H9 (cell line): ENCODE results near the gene PLCB1. TPM values are rescaled to one million over a fixed set of nuclear protein-coding genes. Genes with fewer than 3 reads are reported as not detected.

Experiments
- DNase-seq: peaks from one replicate; pipeline ENCODE4 v3.0.0-alpha.2; 2017
- H2AFZ ChIP-seq: one replicate; pipeline ENCODE4 v1.6.1; 2013; ENCODE audit warnings: mild to moderate bottlenecking, low read length, control low read depth, moderate library complexity
- H2AK5ac ChIP-seq: 2 replicates; pipeline ENCODE4 v1.6.1; 2013; ENCODE audit warnings: low read length, control low read depth, mixed read lengths; ENCODE audit not compliant: insufficient read length
- H2BK120ac ChIP-seq: one replicate; pipeline ENCODE4 v1.6.1; 2013; ENCODE audit warnings: low read depth, mild to moderate bottlenecking, low read length, control low read depth, inconsistent platforms; ENCODE audit not compliant: poor library complexity, severe bottlenecking
- H2BK12ac ChIP-seq: 2 replicates; pipeline ENCODE4 v1.6.1; 2013; ENCODE audit warnings: low read length, control low read depth, mixed read lengths, low read depth; ENCODE audit not compliant: insufficient read length
- H2BK15ac ChIP-seq: 2 replicates; pipeline ENCODE4 v1.6.1; 2013; ENCODE audit warnings: low read depth, low read length, control low read depth
- H2BK20ac ChIP-seq: one replicate; pipeline ENCODE4 v1.6.1; 2013; ENCODE audit warnings: low read depth, mild to moderate bottlenecking, low read length, control low read depth, inconsistent platforms; ENCODE audit not compliant: poor library complexity, severe bottlenecking
- H2BK5ac ChIP-seq: 2 replicates; pipeline ENCODE4 v1.6.1; 2013; ENCODE audit warnings: low read length, control low read depth, mixed read lengths; ENCODE audit not compliant: insufficient read length
- H3K14ac ChIP-seq: 2 replicates; pipeline ENCODE4 v1.6.1; 2013; ENCODE audit warnings: low read length, control low read depth; ENCODE audit not compliant: insufficient read depth
- H3K18ac ChIP-seq: 2 replicates; pipeline ENCODE4 v1.6.1; 2013; ENCODE audit warnings: low read depth, mild to moderate bottlenecking, mixed read lengths, low read length, control low read depth; ENCODE audit not compliant: insufficient read length
- H3K23ac ChIP-seq: 2 replicates; pipeline ENCODE4 v1.6.1; 2013; ENCODE audit warnings: low read length, control low read depth, mixed read lengths, low read depth; ENCODE audit not compliant: insufficient read length
- H3K23me2 ChIP-seq: 2 replicates; pipeline ENCODE4 v1.6.1; 2013; ENCODE audit warnings: low read depth, mild to moderate bottlenecking, mixed read lengths, low read length, control low read depth; ENCODE audit not compliant: insufficient read length, poor library complexity, severe bottlenecking
- H3K27ac ChIP-seq: 2 replicates; pipeline ENCODE4 v1.5.1; 2013; ENCODE audit warnings: low read length, control low read depth, mixed read lengths, low read depth; ENCODE audit not compliant: insufficient read length
- H3K27me3 ChIP-seq: 2 replicates; pipeline ENCODE4 v1.6.1; 2013; ENCODE audit warnings: low read length, control low read depth, inconsistent platforms; ENCODE audit not compliant: insufficient read depth
- H3K4ac ChIP-seq: 2 replicates; pipeline ENCODE4 v1.6.1; 2013; ENCODE audit warnings: low read depth, mild to moderate bottlenecking, control low read depth, inconsistent platforms, low read length, moderate library complexity
- H3K4me1 ChIP-seq: 2 replicates; pipeline ENCODE4 v1.6.1; 2013; ENCODE audit warnings: low read length, control low read depth, inconsistent platforms; ENCODE audit not compliant: insufficient read depth
- H3K4me2 ChIP-seq: 2 replicates; pipeline ENCODE4 v1.6.1; 2013; ENCODE audit warnings: low read length, control low read depth, mixed read lengths; ENCODE audit not compliant: insufficient read length, insufficient read depth
- H3K56ac ChIP-seq: 2 replicates; pipeline ENCODE4 v1.6.1; 2013; ENCODE audit warnings: low read depth, mild to moderate bottlenecking, mixed read lengths, low read length, control low read depth; ENCODE audit not compliant: insufficient read length
- H3K79me1 ChIP-seq: 2 replicates; pipeline ENCODE4 v1.6.1; 2013; ENCODE audit warnings: low read depth, mild to moderate bottlenecking, moderate library complexity, low read length, control low read depth, inconsistent platforms; ENCODE audit not compliant: insufficient read depth, poor library complexity, severe bottlenecking
- H3K79me2 ChIP-seq: 2 replicates; pipeline ENCODE4 v1.6.1; 2013; ENCODE audit warnings: low read length, control low read depth, inconsistent platforms; ENCODE audit not compliant: insufficient read depth
- H3K9ac ChIP-seq: 2 replicates; pipeline ENCODE4 v1.6.1; 2013; ENCODE audit warnings: low read length, control low read depth, mixed read lengths; ENCODE audit not compliant: insufficient read length; ENCODE audit errors: extremely low read depth
- H3K9me3 ChIP-seq: one replicate; pipeline ENCODE4 v1.6.1; 2013; ENCODE audit warnings: low read depth, low read length, inconsistent platforms; ENCODE audit not compliant: control insufficient read depth
- H3T11ph ChIP-seq: one replicate; pipeline ENCODE4 v1.6.1; 2013; ENCODE audit warnings: mild to moderate bottlenecking, low read length, control low read depth, inconsistent platforms
- H4K20me1 ChIP-seq: one replicate; pipeline ENCODE4 v1.6.1; 2013; ENCODE audit not compliant: control insufficient read depth, insufficient read length, insufficient read depth
- H4K5ac ChIP-seq: 2 replicates; pipeline ENCODE4 v1.6.1; 2013; ENCODE audit warnings: low read depth, mild to moderate bottlenecking, mixed read lengths, low read length, control low read depth; ENCODE audit not compliant: insufficient read length
- H4K8ac ChIP-seq: replicated peaks from 2 replicates; pipeline ENCODE4 v1.6.1; 2013; ENCODE audit warnings: low read length, control low read depth, mixed read lengths, low read depth; ENCODE audit not compliant: insufficient read length
- H4K91ac ChIP-seq: 2 replicates; pipeline ENCODE4 v1.6.1; 2013; ENCODE audit warnings: low read depth, mild to moderate bottlenecking, moderate library complexity, mixed read lengths, low read length, control low read depth; ENCODE audit not compliant: insufficient read length
- H3K27ac Mint-ChIP-seq, 3 experiments: 2 replicates in 2 of 3; 3 replicates in 1 of 3; pipeline ENCODE4 v1.8.0; 2020 to 2021; ENCODE audit warnings: mixed read lengths in 3 of 3, mild to moderate bottlenecking in 1 of 3, moderate library complexity in 1 of 3
- H3K27me3 Mint-ChIP-seq: 2 replicates; pipeline ENCODE4 v1.8.0; 2021; ENCODE audit warnings: low read depth, mild to moderate bottlenecking, moderate library complexity, mixed read lengths
- H3K36me3 Mint-ChIP-seq, 3 experiments: 2 replicates in 2 of 3; 3 replicates in 1 of 3; pipeline ENCODE4 v1.8.0; 2020 to 2021; ENCODE audit warnings: low read depth in 3 of 3, mixed read lengths in 3 of 3; ENCODE audit not compliant: insufficient read depth in 1 of 3
- H3K4me1 Mint-ChIP-seq, 2 experiments: 2 replicates each; pipeline ENCODE4 v1.8.0; 2020; ENCODE audit warnings: mixed read lengths in 2 of 2
- H3K4me3 Mint-ChIP-seq, 2 experiments: 2 replicates in 1 of 2; 3 replicates in 1 of 2; pipeline ENCODE4 v1.8.0; 2020 to 2021; ENCODE audit warnings: mild to moderate bottlenecking in 2 of 2, mixed read lengths in 2 of 2, moderate library complexity in 1 of 2
- H3K9me3 Mint-ChIP-seq, 2 experiments: 2 replicates in 1 of 2; 3 replicates in 1 of 2; pipeline ENCODE4 v1.8.0; 2020; ENCODE audit warnings: mild to moderate bottlenecking in 2 of 2, mixed read lengths in 2 of 2, moderate library complexity in 1 of 2
- CTCF ChIP-seq: fragments of 200-600 bp; sonication (generic); conservative IDR thresholded peaks from 3 replicates; pipeline ENCODE4 v1.8.0; 2021; ENCODE audit warnings: antibody characterized with exemption, mild to moderate bottlenecking
- WGBS: extraction: QIAGEN DNeasy Blood & Tissue Kit; methylation state at CpG from one replicate; pipeline ENCODE4 v1.1.7; 2013; ENCODE audit warnings: missing lambda C conversion rate, low lambda C conversion rate, mixed read lengths; ENCODE audit not compliant: insufficient read length; ENCODE audit errors: extremely low coverage; 5-methylcytosine and 5-hydroxymethylcytosine counted together
- total RNA-seq: library from RNA; stranded (reverse); gene quantifications from 2 replicates; pipeline ENCODE4 v1.2.1, GENCODE V29; 2021

The PLCB1 gene
- total RNA-seq, 1 experiment from 2014 or later: 11.5 TPM

GRCh38 chr20:8147476-8147875 lies 15.4 kb downstream of the PLCB1 start:
- Histone ChIP-seq H3K14ac (no peak overlapping the region), H3K56ac (no peak overlapping the region), H3K4me1 (peaks cover 3% of the 10 kb centered on the region; the same call in 1 of the 2 replicates), H3K79me1 (no peaks in the 10 kb centered on the region), H3K23me2 (no peaks in the 10 kb centered on the region), H3K23ac (no peak overlapping the region), H3K9ac (no peak overlapping the region), H4K5ac (no peak overlapping the region), H3K4me2 (no peak overlapping the region), H4K91ac (no peak overlapping the region), H4K20me1 (no peaks in the 10 kb centered on the region), H2AK5ac (no peak overlapping the region), H3K27me3 (no peaks in the 10 kb centered on the region), H2BK20ac (no peak overlapping the region), H2BK5ac (no peak overlapping the region), H2AFZ (no peak overlapping the region), H3K27ac (no peak overlapping the region), H3T11ph (no peak overlapping the region), H2BK12ac (no peak overlapping the region), H3K79me2 (no peaks in the 10 kb centered on the region), H3K9me3 (no peaks in the 10 kb centered on the region), H3K18ac (no peak overlapping the region), H4K8ac (no peak overlapping the region), H2BK15ac (no peak overlapping the region), H2BK120ac (no peak overlapping the region), H3K4ac (no peak overlapping the region)
- peaks cover 8 to 15% of the 10 kb centered on the region in 2 experiments for H3K4me1 Mint-ChIP-seq
- WGBS: no CpG with 5 or more reads among the region's 3 CpGs
- no peaks in the 10 kb centered on the region for H3K27me3 Mint-ChIP-seq
- no peaks in the 10 kb centered on the region for H3K36me3 Mint-ChIP-seq
- no peak overlapping the region for H3K4me3 Mint-ChIP-seq
- DNase-seq: no peak
- no peak for TF ChIP-seq CTCF
- H3K9me3 Mint-ChIP-seq: no peaks in the 10 kb centered on the region
- H3K27ac Mint-ChIP-seq: peak overlapping the region in 1 of 3 experiments; percentile 5; a peak in 1 of 7 replicates
